Measurements from ENCODE around the gene MYB.
A peak's percentile ranks its signal among the peaks of the same experiment; 100 is the strongest.

The MYB gene

DNA sequence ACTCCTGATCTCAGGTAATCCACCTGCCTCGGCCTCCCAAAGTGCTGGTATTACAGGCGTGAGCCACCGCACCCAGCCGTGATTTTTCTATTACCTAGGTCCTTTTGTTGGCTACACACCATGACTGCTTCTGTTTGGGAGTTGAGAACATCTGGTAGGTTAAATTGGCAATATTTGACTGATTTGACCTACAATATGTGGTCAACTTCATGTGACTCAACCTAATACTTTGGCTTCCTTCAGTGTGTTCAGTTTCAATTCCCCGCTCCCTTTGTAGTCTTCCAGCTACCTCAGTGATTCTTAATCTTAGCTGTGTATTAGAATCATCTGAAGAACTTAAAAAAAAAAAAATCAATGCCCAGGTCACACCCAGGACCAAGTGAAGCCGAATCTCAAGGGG, 47.4 kb downstream of the MYB start:
- H3K27me3 ChIP-seq (ENCODE audit: insufficient read depth, low read depth) = no peaks in the 10 kb centered on the region
- peak overlapping the region; percentile 30; the same call in 1 of the 2 replicates for H3K4me2 ChIP-seq
- no peak overlapping the region for H2AFZ ChIP-seq (ENCODE audit: low read depth)
- peak overlapping the region; percentile 79; the same call in 1 of the 2 replicates for H3K27ac ChIP-seq
- no peaks in the 10 kb centered on the region for H4K20me1 ChIP-seq (ENCODE audit: insufficient read depth)
- H3K4me3 ChIP-seq (IDR thresholded peaks at IDR 0.05; ENCODE audit: insufficient read depth, low read depth, low read length) = no peak overlapping the region
- no peaks in the 10 kb centered on the region for H3K36me3 ChIP-seq (ENCODE audit: insufficient read depth)
- no peaks in the 10 kb centered on the region for H3K79me2 ChIP-seq (ENCODE audit: insufficient read depth, low read depth)
- peaks cover 97% of the 10 kb centered on the region for H3K4me1 ChIP-seq (ENCODE audit: low read depth, poor library complexity, severe bottlenecking)
- H3K9ac ChIP-seq = no peak overlapping the region
- TF ChIP-seq, protein P1, sequence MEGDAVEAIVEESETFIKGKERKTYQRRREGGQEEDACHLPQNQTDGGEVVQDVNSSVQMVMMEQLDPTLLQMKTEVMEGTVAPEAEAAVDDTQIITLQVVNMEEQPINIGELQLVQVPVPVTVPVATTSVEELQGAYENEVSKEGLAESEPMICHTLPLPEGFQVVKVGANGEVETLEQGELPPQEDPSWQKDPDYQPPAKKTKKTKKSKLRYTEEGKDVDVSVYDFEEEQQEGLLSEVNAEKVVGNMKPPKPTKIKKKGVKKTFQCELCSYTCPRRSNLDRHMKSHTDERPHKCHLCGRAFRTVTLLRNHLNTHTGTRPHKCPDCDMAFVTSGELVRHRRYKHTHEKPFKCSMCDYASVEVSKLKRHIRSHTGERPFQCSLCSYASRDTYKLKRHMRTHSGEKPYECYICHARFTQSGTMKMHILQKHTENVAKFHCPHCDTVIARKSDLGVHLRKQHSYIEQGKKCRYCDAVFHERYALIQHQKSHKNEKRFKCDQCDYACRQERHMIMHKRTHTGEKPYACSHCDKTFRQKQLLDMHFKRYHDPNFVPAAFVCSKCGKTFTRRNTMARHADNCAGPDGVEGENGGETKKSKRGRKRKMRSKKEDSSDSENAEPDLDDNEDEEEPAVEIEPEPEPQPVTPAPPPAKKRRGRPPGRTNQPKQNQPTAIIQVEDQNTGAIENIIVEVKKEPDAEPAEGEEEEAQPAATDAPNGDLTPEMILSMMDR (conservative IDR thresholded peaks at IDR 0.05; ENCODE audit: low read depth, low read length) = no peak

DNA sequence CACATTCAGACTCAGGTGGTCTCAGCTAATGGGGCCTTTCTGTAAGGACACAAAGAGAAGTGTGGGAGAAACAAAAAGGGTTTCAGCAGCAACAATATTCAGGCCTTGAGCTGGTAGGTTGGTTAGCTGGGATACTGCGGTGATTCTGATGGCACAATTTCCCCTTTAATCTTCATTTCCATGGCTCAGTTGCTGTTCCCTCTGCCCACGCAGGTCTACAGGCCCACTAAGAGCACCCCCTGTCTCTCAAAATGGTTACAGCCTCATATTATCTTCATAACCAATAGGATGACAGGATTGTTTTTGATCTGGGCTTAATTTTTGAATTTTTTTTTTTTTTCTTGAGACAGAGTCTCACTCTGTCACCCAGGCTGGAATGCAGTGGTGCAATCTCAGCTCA, 48.9 kb downstream of the MYB start:
- H4K20me1 ChIP-seq (ENCODE audit: insufficient read depth) = no peaks in the 10 kb centered on the region
- H3K4me1 ChIP-seq (ENCODE audit: low read depth, poor library complexity, severe bottlenecking) = peaks cover 99% of the 10 kb centered on the region
- TF ChIP-seq, protein P1 (conservative IDR thresholded peaks at IDR 0.05; ENCODE audit: low read depth, low read length) = no peak
- H3K27me3 ChIP-seq (ENCODE audit: insufficient read depth, low read depth) = no peaks in the 10 kb centered on the region
- no peak overlapping the region; the same call in 1 of the 2 replicates for H3K9ac ChIP-seq
- no peaks in the 10 kb centered on the region for H3K79me2 ChIP-seq (ENCODE audit: insufficient read depth, low read depth)
- peak overlapping the region; percentile 87; the same call in 1 of the 2 replicates for H3K27ac ChIP-seq
- H2AFZ ChIP-seq (ENCODE audit: low read depth) = no peak overlapping the region
- no peaks in the 10 kb centered on the region for H3K36me3 ChIP-seq (ENCODE audit: insufficient read depth)
- no peak overlapping the region for H3K4me3 ChIP-seq (IDR thresholded peaks at IDR 0.05; ENCODE audit: insufficient read depth, low read depth, low read length)
- no peak overlapping the region; the same call in 1 of the 2 replicates for H3K4me2 ChIP-seq

DNA sequence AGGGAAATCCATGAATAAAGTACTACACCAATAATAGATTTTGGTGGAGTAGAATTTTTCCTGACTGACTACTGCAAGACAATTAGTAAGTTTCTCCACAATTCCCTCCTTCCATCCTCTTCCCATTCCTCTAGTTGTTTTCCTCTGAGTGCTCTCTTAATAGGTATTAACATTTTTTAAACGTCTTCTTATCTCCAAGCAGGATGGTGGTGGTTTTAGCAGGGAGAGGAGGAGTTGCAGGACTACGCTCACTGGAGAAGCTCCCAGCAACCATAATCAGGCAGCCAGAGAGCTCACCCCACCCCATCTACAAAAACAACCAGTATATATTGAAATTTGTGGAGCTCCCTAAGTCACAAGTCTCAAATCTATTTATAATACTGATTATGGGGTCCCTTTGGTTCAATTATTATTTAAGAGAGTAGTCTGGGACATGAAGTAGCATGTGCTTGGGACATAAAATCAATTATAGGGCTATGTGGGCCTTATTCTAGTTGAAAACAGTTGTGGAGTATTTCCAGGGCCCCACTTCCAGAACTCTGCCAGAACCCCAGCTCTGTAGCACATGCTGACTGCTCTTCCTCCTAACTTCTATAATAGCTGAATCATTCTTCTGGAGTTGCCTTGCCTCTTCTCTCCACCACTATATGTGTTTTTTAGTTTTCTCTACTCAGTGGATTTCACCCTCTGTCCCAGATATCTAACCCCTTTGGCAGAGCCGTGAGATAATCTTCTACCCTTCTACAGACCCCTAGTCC, 49.8 kb downstream of the MYB start:
- Histone ChIP-seq H3K27me3 (ENCODE audit: insufficient read depth, low read depth) (no peaks in the 10 kb centered on the region), H4K20me1 (ENCODE audit: insufficient read depth) (no peaks in the 10 kb centered on the region), H2AFZ (ENCODE audit: low read depth) (peak overlapping the region; percentile 36; the same call in 1 of the 2 replicates), H3K9ac (peak overlapping the region; percentile 35; the same call in 1 of the 2 replicates), H3K4me3 (IDR thresholded peaks at IDR 0.05; ENCODE audit: insufficient read depth, low read depth, low read length) (no peak overlapping the region), H3K4me2 (peak overlapping the region; percentile 12; the same call in 1 of the 2 replicates), H3K79me2 (ENCODE audit: insufficient read depth, low read depth) (no peaks in the 10 kb centered on the region), H3K27ac (peak overlapping the region; percentile 87), H3K36me3 (ENCODE audit: insufficient read depth) (no peaks in the 10 kb centered on the region), H3K4me1 (ENCODE audit: low read depth, poor library complexity, severe bottlenecking) (peaks cover 99% of the 10 kb centered on the region)
- TF ChIP-seq, protein P1 (conservative IDR thresholded peaks at IDR 0.05; ENCODE audit: low read depth, low read length) = no peak

DNA sequence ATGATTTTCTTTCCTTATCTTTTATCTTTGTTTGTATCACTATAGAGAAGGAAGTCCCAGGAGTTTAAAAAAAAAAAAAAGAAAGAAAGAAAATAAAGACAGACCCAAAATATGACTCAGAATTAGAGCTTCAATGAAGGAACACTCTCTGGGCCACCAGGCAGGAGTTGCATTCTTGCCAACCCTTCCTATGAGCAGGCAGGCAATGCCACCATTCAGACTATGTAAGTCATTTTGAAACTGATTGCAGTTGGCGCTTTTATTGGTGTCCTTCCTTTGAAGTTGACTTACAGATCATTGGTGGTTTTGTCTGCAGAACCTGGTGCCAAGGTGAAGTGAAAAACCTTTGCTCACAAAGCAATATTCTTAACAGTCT, 50.3 kb downstream of the MYB start:
- Histone ChIP-seq H3K4me3 (IDR thresholded peaks at IDR 0.05; ENCODE audit: insufficient read depth, low read depth, low read length) (no peak overlapping the region), H3K4me1 (ENCODE audit: low read depth, poor library complexity, severe bottlenecking) (peaks cover 99% of the 10 kb centered on the region), H4K20me1 (ENCODE audit: insufficient read depth) (no peaks in the 10 kb centered on the region), H3K27me3 (ENCODE audit: insufficient read depth, low read depth) (no peaks in the 10 kb centered on the region), H2AFZ (ENCODE audit: low read depth) (peak overlapping the region; percentile 36), H3K4me2 (peak overlapping the region; percentile 12; the same call in 1 of the 2 replicates), H3K79me2 (ENCODE audit: insufficient read depth, low read depth) (no peaks in the 10 kb centered on the region), H3K9ac (peak overlapping the region; percentile 35; the same call in 1 of the 2 replicates), H3K27ac (peak overlapping the region; percentile 87), H3K36me3 (ENCODE audit: insufficient read depth) (no peaks in the 10 kb centered on the region)
- TF ChIP-seq, protein P1 (conservative IDR thresholded peaks at IDR 0.05; ENCODE audit: low read depth, low read length) = no peak

All from KMS-11 (cell line).